Endodermal cell (in vitro differentiated cells): ENCODE measurements around the gene DZIP3. TPM values are rescaled to one million over a fixed set of nuclear protein-coding genes. Genes with fewer than 3 reads are reported as not detected.

Source experiments
- DNase-seq: peaks from one replicate; pipeline ENCODE4 v3.0.0-alpha.2; 2017
- H3K27ac ChIP-seq: 2 replicates; pipeline ENCODE4 v1.5.1; 2013; ENCODE audit warnings: mild to moderate bottlenecking, low read depth, low read length, moderate library complexity
- H3K27me3 ChIP-seq: 2 replicates; pipeline ENCODE4 v1.6.1; 2013; ENCODE audit warnings: mild to moderate bottlenecking, low read length, moderate library complexity; ENCODE audit not compliant: insufficient read depth, control insufficient read depth, poor library complexity, severe bottlenecking
- H3K36me3 ChIP-seq: 2 replicates; pipeline ENCODE4 v1.7.0; 2013; ENCODE audit warnings: mild to moderate bottlenecking, low read length, moderate library complexity; ENCODE audit not compliant: control insufficient read depth, insufficient read depth
- H3K4me1 ChIP-seq: one replicate; pipeline ENCODE4 v1.7.0; 2013; ENCODE audit warnings: low read length; ENCODE audit not compliant: control insufficient read depth, insufficient read depth
- H3K4me3 ChIP-seq: 2 replicates; pipeline ENCODE4 v1.5.1; 2013; ENCODE audit warnings: mild to moderate bottlenecking, low read length, moderate library complexity
- H3K9ac ChIP-seq: 2 replicates; pipeline ENCODE4 v1.6.1; 2013; ENCODE audit warnings: mild to moderate bottlenecking, low read length, moderate library complexity; ENCODE audit not compliant: poor library complexity, severe bottlenecking; ENCODE audit errors: extremely low read depth
- H3K9me3 ChIP-seq: 2 replicates; pipeline ENCODE4 v1.6.1; 2013; ENCODE audit warnings: mild to moderate bottlenecking, low read length, moderate library complexity; ENCODE audit not compliant: control insufficient read depth
- H3K27ac Mint-ChIP-seq: 2 replicates; pipeline ENCODE4 v1.8.0; 2020; ENCODE audit warnings: mixed read lengths
- H3K27me3 Mint-ChIP-seq: 2 replicates; pipeline ENCODE4 v1.8.0; 2021; ENCODE audit warnings: mild to moderate bottlenecking, mixed read lengths; ENCODE audit not compliant: insufficient read depth
- H3K36me3 Mint-ChIP-seq: 2 replicates; pipeline ENCODE4 v1.8.0; 2020; ENCODE audit warnings: low read depth, mixed read lengths
- H3K4me1 Mint-ChIP-seq: 2 replicates; pipeline ENCODE4 v1.8.0; 2020; ENCODE audit warnings: mixed read lengths
- H3K4me3 Mint-ChIP-seq: 2 replicates; pipeline ENCODE4 v1.8.0; 2020; ENCODE audit warnings: mild to moderate bottlenecking, moderate library complexity, mixed read lengths
- H3K9me3 Mint-ChIP-seq: 2 replicates; pipeline ENCODE4 v1.8.0; 2020; ENCODE audit warnings: mild to moderate bottlenecking, mixed read lengths
- CTCF ChIP-seq: fragments of 200-600 bp; sonication (generic); conservative IDR thresholded peaks from 2 replicates; pipeline ENCODE4 v1.5.0; 2021; ENCODE audit warnings: antibody characterized with exemption, mild to moderate bottlenecking
- WGBS, 2 experiments: methylation state at CpG; one replicate each; pipeline versions ENCODE4 v1.1.5 to v1.1.7; 2013; ENCODE audit warnings: missing lambda C conversion rate in 2 of 2, mixed read lengths in 1 of 2; ENCODE audit not compliant: insufficient coverage in 1 of 2, insufficient read length in 1 of 2; 5-methylcytosine and 5-hydroxymethylcytosine counted together
- total RNA-seq, 2 donors: library from RNA; stranded (reverse); fragmentation: NEBNext Ultra II Directional in 1 of 2; extraction: Animal tissue kit (Norgen Biotek cat#: 25700) in 1 of 2; gene quantifications; 2 replicates in 1 of 2; 3 replicates in 1 of 2; pipeline ENCODE4 v1.2.1, GENCODE V29; 2021

Gene DZIP3
- total RNA-seq, 2 donors from 2014 or later, result 24.2 to 40.8 TPM

- no peak for DNase-seq
- no peaks in the 10 kb centered on the region for H3K36me3 ChIP-seq
- TF ChIP-seq CTCF, result no peak
- Mint-ChIP-seq H3K27ac (no peak overlapping the region), H3K27me3 (no peaks in the 10 kb centered on the region), H3K4me1 (peaks cover 5% of the 10 kb centered on the region), H3K9me3 (no peaks in the 10 kb centered on the region), H3K36me3 (no peaks in the 10 kb centered on the region), H3K4me3 (no peak overlapping the region)
- peaks cover 2% of the 10 kb centered on the region for H3K4me1 ChIP-seq
- no peak overlapping the region for H3K9ac ChIP-seq
- no peaks in the 10 kb centered on the region for H3K9me3 ChIP-seq
- H3K4me3 ChIP-seq, result no peak overlapping the region
- 100% methylated on average over 2 of the region's 2 CpGs; no CpG with 5 or more reads in 1 of the 2 experiments for WGBS, 2 experiments
- H3K27me3 ChIP-seq, result no peaks in the 10 kb centered on the region
- no peak overlapping the region for H3K27ac ChIP-seq
Observed at GRCh38 chr3:108595321-108595720, 5.8 kb downstream of the DZIP3 start.

- Histone ChIP-seq H3K4me1 (peaks cover 11% of the 10 kb centered on the region), H3K36me3 (no peaks in the 10 kb centered on the region), H3K27ac (no peak overlapping the region), H3K9me3 (peaks cover 17% of the 10 kb centered on the region), H3K27me3 (no peaks in the 10 kb centered on the region), H3K4me3 (no peak overlapping the region), H3K9ac (no peak overlapping the region)
- peaks cover 12% of the 10 kb centered on the region for H3K4me1 Mint-ChIP-seq
- 96% methylated on average over 4 of the region's 5 CpGs; no CpG with 5 or more reads in 1 of the 2 experiments for WGBS, 2 experiments
- DNase-seq, result no peak
- no peak for TF ChIP-seq CTCF
- H3K36me3 Mint-ChIP-seq, result peaks cover 11% of the 10 kb centered on the region
- no peak overlapping the region for H3K4me3 Mint-ChIP-seq
- no peaks in the 10 kb centered on the region for H3K27me3 Mint-ChIP-seq
- no peak overlapping the region for H3K27ac Mint-ChIP-seq
- H3K9me3 Mint-ChIP-seq, result peaks cover 13% of the 10 kb centered on the region
Observed at GRCh38 chr3:108598375-108598774, 8.9 kb downstream of the DZIP3 start.

GRCh38 chr3:108599677-108600409 lies 10.3 kb downstream of the DZIP3 start:
- H3K9me3 ChIP-seq, result peaks cover 17% of the 10 kb centered on the region
- H3K36me3 Mint-ChIP-seq, result peaks cover 11% of the 10 kb centered on the region

More at GRCh38 chr3:108599677-108600409, 10.3 kb downstream of the DZIP3 start:
- H3K4me3 Mint-ChIP-seq, result no peak overlapping the region
- H3K9me3 Mint-ChIP-seq, result peaks cover 13% of the 10 kb centered on the region
- Histone ChIP-seq H3K9ac (no peak overlapping the region), H3K27me3 (no peaks in the 10 kb centered on the region), H3K36me3 (no peaks in the 10 kb centered on the region), H3K4me1 (peaks cover 18% of the 10 kb centered on the region), H3K27ac (no peak overlapping the region), H3K4me3 (no peak overlapping the region)
- DNase-seq, result no peak
- H3K27ac Mint-ChIP-seq, result no peak overlapping the region
- H3K27me3 Mint-ChIP-seq, result no peaks in the 10 kb centered on the region
- TF ChIP-seq CTCF, result no peak
- WGBS, 2 experiments, result 100% methylated on average over 1 of the region's 1 CpG; no CpG with 5 or more reads in 1 of the 2 experiments
- peaks cover 18% of the 10 kb centered on the region for H3K4me1 Mint-ChIP-seq
